ENCODE results near the gene AGO1.

Gene AGO1

DNA sequence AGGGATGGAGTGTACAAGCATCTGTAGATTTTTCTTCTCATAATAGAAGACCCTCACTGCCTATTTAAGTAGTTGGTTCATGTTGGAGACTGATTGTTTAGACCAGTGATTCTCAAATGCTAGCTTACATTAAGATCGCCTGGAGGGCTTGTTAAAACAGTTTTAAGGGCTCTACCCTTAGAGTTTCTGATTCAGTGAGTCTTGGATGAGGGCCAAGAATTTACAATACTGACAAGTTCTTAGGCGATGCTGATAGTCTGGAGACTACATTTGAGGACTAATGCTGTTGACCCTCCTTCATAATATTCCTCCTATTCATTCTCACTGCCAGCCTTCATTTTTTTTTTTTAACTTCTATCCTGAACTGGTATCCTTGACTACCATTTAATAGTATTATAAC is 32.7 kb downstream of the AGO1 start:
- Mint-ChIP-seq H3K36me3 (peaks cover 50% of the 10 kb centered on the region), H3K27ac (no peak overlapping the region), H3K27me3 (no peaks in the 10 kb centered on the region), H3K9me3 (no peaks in the 10 kb centered on the region), H3K4me1 (no peaks in the 10 kb centered on the region), H3K4me3 (no peak overlapping the region)
- DNase-seq (ENCODE audit: low spot score in 2 of 2): no peak
- ATAC-seq (ENCODE audit: low read depth): no peak

DNA sequence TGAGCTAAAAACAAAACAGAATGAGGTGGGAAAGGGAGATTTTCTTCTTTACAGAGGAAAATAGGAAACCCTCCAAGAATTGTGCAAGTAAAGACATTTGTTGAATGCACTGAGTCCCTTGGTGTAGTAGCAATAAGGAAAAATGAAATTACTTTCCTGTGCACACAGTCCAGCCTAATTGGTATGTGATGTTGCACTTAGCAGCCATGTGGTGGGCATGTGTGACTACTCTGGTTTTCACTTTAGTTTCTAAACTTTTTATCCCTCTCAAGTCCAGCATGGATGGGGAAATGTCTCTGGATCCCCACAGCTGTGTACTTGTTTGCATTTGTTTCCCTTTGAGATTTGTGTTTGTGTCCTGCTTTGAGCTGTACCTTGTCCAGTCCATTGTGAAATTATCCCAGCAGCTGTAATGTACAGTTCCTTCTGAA is 40.8 kb downstream of the AGO1 start:
- Mint-ChIP-seq H3K27ac (no peak overlapping the region), H3K27me3 (no peaks in the 10 kb centered on the region), H3K4me3 (no peak overlapping the region), H3K9me3 (no peaks in the 10 kb centered on the region), H3K4me1 (peaks cover 10% of the 10 kb centered on the region), H3K36me3 (peaks cover 11% of the 10 kb centered on the region)
- no peak for DNase-seq (ENCODE audit: low spot score in 2 of 2)
- ATAC-seq (ENCODE audit: low read depth): no peak

DNA sequence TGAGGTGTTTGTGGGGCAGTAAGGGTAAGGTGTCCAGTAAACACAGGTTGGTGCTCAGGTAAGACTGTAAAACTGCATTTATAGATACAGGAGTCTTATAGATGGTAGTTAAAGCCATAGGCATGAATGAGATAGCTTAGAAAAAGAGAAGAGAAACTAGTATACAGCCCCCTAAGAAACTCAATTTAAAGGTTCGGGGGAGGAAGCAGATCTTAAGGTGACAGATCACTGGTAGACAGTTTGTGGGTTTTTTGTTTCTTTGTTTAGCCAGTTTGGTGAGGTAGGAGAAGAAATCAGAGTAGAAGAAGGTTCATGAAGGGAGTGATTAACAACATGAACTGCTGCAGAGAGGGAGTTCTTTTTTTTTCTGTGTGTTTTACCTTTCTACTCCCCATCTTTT is 41.8 kb downstream of the AGO1 start:
- ATAC-seq (ENCODE audit: low read depth): peak; percentile 59
- H3K27ac Mint-ChIP-seq: peak overlapping the region; percentile 56
- no peak overlapping the region for H3K4me3 Mint-ChIP-seq
- no peak for DNase-seq (ENCODE audit: low spot score in 2 of 2)
- peaks cover 10% of the 10 kb centered on the region for H3K4me1 Mint-ChIP-seq
- H3K9me3 Mint-ChIP-seq: no peaks in the 10 kb centered on the region
- peaks cover 8% of the 10 kb centered on the region for H3K36me3 Mint-ChIP-seq
- no peaks in the 10 kb centered on the region for H3K27me3 Mint-ChIP-seq

DNA sequence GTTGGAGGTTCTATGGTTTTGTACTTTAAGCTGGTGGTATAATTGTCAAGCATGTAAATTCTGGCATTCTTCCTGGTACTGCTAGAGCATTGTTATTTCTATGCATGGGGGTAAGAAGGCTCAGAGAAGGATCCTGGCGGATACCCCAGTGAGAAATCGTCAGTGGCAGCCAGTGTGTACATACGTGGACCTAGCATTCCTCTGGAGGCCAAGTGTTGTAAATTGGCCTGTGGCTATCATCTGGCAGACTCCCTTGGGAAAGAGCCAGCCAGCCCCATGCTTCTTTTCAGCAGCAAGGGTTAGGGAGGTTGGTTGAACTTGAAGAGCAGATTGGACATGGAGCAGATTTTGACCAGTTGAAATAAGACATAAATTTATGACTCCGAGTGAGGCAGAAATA is 42.7 kb downstream of the AGO1 start:
- Mint-ChIP-seq H3K27me3 (no peaks in the 10 kb centered on the region), H3K9me3 (no peaks in the 10 kb centered on the region), H3K4me3 (no peak overlapping the region), H3K36me3 (peaks cover 5% of the 10 kb centered on the region), H3K27ac (no peak overlapping the region), H3K4me1 (peaks cover 13% of the 10 kb centered on the region)
- DNase-seq (ENCODE audit: low spot score in 2 of 2) (no peak), ATAC-seq (ENCODE audit: low read depth) (no peak)

DNA sequence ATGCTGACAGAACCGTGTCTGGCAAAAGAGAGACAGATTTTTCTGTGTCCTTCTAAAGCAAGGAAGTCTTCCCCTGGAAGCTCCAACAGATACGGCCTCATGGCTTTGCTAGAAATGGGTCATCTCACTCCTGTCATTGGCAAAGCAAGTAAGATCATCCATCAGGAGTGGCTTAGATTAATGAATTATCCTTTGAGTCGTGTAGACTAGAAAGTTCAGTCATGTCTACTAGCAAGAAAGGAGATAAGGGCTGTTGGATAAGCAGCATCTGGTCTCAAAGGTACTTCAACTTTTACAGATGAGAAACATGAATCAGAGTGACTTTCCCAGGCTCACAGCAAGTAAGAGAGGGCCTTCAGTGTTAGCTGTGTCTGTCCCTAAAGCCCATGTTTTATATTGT is 44.5 kb downstream of the AGO1 start:
- H3K4me3 Mint-ChIP-seq: no peak overlapping the region
- no peaks in the 10 kb centered on the region for H3K9me3 Mint-ChIP-seq
- ATAC-seq (ENCODE audit: low read depth): no peak
- no peaks in the 10 kb centered on the region for H3K27me3 Mint-ChIP-seq
- H3K4me1 Mint-ChIP-seq: peaks cover 17% of the 10 kb centered on the region
- peaks cover under 1% of the 10 kb centered on the region for H3K36me3 Mint-ChIP-seq
- no peak overlapping the region for H3K27ac Mint-ChIP-seq
- no peak for DNase-seq (ENCODE audit: low spot score in 2 of 2)

DNA sequence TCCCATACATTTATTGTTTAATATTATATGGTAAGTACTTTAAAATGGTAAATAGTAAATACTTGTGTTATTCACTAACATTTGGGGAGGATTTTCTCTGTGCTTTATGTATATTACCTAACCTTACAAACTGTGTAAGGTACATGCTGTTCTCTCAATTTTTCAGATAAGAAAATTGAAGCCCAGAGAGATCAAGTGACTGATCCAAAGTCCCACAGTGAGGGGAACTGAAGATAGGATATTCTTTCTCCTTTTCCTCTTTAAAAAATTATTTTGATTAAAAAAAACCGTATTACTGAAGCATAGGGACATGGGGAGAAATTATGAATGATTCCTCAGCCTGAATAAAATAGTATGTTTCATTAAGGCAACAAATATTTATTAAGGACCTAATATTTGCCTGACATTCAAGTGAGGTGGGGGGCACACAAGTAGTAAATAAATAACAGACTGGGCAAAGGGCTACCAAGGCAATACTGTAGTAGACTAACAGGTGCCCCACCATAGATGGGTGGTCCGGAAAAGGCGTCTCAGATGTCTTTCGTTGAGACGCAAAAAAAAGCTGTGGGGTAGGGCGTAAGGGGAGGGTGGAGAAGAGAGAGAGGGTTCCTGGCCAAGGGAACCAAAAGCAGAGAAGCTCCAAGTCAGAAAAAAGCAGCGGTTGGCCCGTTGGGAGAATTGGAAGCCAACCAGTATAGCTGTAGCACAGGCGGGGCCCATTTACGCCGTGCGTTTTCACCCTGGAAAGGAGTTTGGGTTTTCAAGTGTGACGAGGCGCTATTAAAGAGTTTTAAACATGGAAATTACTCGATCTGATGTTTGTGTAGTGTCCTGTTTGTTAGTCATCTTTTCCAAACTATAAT is 47.0 kb downstream of the AGO1 start:
- peak overlapping the region; percentile 86 for H3K4me3 Mint-ChIP-seq
- ATAC-seq (ENCODE audit: low read depth) (peak; percentile 6), DNase-seq (ENCODE audit: low spot score in 2 of 2) (peak; percentile 12 to 16)
- no peaks in the 10 kb centered on the region for H3K27me3 Mint-ChIP-seq
- no peaks in the 10 kb centered on the region for H3K36me3 Mint-ChIP-seq
- peak overlapping the region; percentile 95 for H3K27ac Mint-ChIP-seq
- peaks cover 10% of the 10 kb centered on the region for H3K4me1 Mint-ChIP-seq
- no peaks in the 10 kb centered on the region for H3K9me3 Mint-ChIP-seq

DNA sequence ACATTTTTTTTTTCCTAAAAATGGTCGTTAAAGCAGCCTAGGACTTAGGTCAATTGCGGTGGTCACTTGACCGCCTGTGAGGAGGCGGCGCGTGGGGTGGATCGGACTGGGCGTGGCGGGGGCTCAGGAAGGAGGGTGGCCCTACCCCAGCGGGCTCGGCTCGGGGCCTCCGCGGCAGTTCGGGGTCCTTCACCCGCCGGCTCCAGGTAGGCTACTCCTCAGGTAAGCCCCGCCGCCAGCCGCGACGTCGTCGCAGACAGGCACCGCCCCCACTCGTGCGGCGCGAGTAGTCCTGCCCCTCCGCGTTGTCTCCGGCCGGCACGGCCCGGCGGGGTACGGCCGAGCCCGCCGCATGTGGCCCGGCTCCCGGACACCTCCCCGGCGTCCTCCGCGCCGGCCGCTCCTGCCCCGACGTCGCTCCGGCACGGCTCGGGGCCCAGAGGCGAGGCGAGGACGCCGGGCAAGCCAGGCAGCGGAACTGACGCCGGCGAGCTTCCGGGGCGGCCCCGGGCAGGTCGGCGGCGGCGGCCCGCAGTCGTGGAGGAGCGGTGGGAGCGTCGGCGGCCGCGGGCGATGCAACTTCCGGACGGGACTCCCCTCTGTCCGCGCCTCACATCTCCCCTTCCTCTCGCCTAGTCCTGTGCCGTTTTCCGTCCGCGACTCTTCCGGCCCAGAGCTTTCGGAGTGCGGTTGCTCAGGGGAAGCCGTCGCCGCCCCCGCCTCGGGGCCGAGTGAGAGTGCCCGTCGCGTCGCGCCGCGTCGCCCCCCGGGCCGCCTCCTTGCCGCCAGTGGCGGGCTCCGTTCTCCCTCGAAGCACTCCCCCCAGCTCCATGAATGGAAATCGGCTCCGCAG is 47.8 kb downstream of the AGO1 start, which contains the start of gene AGO3:
Gene AGO3 (plus strand): TSS at position 513 of the 853 bp plus-strand sequence. CDS start 322 bp downstream, at position 835.
- ATAC-seq (ENCODE audit: low read depth) (peak; percentile 85), DNase-seq (ENCODE audit: low spot score in 2 of 2) (peak; percentile 80 to 84)
- Mint-ChIP-seq H3K36me3 (no peaks in the 10 kb centered on the region), H3K9me3 (no peaks in the 10 kb centered on the region), H3K27me3 (no peaks in the 10 kb centered on the region), H3K4me1 (peaks cover 9% of the 10 kb centered on the region), H3K27ac (peak within 1 kb of the TSS; percentile 95), H3K4me3 (peak within 1 kb of the TSS; percentile 90)

DNA sequence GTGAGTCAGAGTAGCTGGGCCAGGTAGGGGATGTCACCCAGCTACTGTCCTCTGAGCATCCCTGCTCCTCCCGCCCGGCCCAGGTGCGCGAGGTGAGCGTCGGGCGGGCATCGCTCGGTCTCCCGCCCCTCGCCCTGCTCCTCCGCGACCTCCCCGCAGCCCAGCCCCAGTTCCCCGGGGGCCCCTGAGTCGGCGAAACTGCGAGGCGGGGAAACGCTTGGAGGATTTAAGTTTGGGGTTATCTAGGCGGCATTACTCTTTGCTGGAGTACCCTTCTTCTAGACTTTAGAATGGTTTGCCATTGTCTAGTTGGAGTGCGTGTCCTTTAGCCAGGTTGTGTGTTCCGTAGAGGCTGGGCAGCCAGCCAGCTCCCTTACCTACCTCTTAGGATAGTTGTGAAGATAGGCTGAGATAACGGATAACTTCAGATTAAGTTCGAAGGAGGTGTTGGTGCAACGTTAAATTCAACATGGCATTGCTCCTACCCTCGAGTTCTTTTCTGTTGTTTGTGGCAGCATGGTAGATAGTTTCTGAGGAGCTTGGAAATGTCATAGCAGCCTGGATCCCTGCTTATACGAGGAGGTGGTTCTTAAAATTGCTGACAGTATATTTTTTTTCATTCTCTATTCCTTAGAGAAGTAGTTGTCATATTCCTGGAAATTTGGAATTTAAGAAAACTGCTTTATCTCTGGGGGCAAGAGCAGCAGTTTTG is 48.6 kb downstream of the AGO1 start:
- DNase-seq (ENCODE audit: low spot score in 2 of 2) (no peak), ATAC-seq (ENCODE audit: low read depth) (peak; percentile 19)
- Mint-ChIP-seq H3K27me3 (no peaks in the 10 kb centered on the region), H3K36me3 (no peaks in the 10 kb centered on the region), H3K4me3 (peak overlapping the region; percentile 90), H3K9me3 (no peaks in the 10 kb centered on the region), H3K4me1 (peaks cover 9% of the 10 kb centered on the region), H3K27ac (peak overlapping the region; percentile 95)

DNA sequence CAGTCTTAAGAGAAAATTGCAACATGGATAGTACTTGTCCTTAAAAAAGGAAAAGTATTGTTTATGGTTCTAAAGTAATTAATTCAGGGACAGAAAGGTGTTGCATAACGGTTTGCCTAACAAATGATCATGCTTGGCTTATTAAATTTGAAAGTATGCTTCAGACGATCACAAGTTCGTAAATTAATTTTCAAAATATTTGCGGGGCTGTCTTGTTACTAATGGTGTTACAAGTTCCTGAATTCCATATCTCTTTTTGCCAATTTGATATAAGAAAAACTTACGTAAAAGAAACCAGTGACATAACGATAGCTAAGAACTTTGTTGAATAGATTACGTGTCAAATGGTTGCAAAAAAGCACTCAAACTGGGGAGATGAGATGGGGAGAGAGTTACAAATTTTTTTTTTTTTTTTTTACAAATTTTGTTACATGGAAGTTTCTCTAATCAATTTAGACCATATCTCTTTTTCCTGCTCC is 49.2 kb downstream of the AGO1 start:
- H3K36me3 Mint-ChIP-seq: no peaks in the 10 kb centered on the region
- H3K27ac Mint-ChIP-seq: no peak overlapping the region
- no peaks in the 10 kb centered on the region for H3K9me3 Mint-ChIP-seq
- H3K4me3 Mint-ChIP-seq: peak overlapping the region; percentile 90
- peaks cover 9% of the 10 kb centered on the region for H3K4me1 Mint-ChIP-seq
- ATAC-seq (ENCODE audit: low read depth) (no peak), DNase-seq (ENCODE audit: low spot score in 2 of 2) (no peak)
- H3K27me3 Mint-ChIP-seq: no peaks in the 10 kb centered on the region

DNA sequence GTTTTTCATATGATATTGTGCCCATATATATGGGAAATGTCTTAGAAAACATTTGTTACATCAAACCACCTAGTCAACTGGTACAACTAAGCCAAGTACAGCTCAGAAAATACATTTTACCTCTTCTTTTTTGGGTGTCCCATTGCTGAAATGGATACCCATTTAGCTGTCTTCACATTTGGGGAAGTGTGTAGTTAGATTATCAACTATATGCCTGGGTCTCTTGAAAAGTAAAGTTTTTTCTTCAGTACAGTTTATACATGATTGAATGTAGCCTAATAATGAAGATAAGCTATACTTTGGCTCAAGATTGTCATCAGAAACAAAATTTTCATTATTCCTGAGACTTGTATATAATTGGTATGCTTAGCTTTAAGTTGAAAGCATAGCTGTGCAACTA is 49.9 kb downstream of the AGO1 start:
- ATAC-seq (ENCODE audit: low read depth) (no peak), DNase-seq (ENCODE audit: low spot score in 2 of 2) (no peak)
- Mint-ChIP-seq H3K4me3 (peak overlapping the region; percentile 11), H3K27me3 (no peaks in the 10 kb centered on the region), H3K9me3 (no peaks in the 10 kb centered on the region), H3K27ac (no peak overlapping the region), H3K36me3 (no peaks in the 10 kb centered on the region), H3K4me1 (peaks cover 9% of the 10 kb centered on the region)

DNA sequence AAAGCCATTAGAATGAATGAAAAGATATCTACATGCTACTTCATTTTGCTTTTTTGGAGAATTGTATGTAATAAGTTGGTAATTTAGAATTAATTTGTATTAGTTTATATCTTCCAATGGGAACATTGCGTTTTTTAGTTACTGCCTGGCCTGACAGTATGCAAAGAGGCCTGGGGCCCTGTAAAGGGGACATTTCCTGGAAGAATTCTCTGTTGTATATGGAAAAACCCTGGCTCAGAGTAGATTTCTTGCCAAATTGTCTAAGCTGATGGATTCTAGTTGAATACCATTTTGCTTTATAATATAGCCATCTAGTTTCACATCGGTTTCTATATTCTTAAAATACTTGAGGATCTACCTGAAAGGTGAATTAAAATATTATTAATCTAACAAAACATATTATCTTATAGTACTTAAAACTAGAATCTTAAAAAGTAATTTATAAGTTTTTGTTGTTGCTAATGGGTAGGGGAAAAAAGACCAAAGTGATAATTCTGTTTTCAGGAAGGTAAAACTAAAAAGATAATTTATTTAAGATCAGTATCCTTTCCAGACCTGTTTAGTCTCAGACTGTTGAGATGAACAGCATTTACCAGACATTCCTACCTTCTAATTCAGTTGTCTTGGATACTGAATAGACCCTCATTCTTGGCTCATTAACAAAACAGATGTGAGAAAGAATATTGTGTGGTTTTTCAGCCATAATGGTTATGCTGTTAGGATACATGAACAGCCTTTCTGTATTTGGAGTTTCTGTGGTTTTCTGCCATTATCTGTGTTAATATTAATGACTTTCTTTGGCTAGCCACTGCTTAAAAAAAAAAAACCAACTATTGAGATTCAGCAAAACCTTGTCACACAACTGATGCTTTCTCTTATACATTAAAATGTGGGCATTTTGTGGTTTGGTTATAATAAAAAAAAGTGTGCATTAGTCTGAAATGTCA is 52.7 kb downstream of the AGO1 start:
- Mint-ChIP-seq H3K27ac (no peak overlapping the region), H3K9me3 (no peaks in the 10 kb centered on the region), H3K36me3 (peaks cover under 1% of the 10 kb centered on the region), H3K4me3 (no peak overlapping the region), H3K27me3 (no peaks in the 10 kb centered on the region), H3K4me1 (peaks cover 10% of the 10 kb centered on the region)
- DNase-seq (ENCODE audit: low spot score in 2 of 2) (no peak), ATAC-seq (ENCODE audit: low read depth) (no peak)

DNA sequence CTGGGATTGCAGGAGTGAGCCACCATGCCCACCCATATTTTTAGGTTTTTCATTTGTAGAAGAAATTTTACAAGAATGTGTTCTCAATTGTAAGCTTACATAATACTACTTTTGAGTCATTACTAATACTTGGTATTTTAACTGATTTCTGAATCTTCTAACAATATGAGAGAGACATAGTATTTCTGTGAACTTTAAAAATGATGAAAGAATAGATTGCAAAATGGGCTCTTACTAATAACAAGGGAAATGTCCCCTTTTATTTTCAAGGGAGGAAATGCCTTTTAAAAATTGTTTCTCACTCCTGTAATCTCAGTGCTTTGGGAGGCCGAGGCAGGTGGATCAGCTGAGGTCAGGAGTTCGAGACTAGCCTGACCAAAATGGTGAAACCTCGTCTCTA is 53.8 kb downstream of the AGO1 start:
- Mint-ChIP-seq H3K27me3 (no peaks in the 10 kb centered on the region), H3K36me3 (peaks cover 5% of the 10 kb centered on the region), H3K4me3 (no peak overlapping the region), H3K9me3 (no peaks in the 10 kb centered on the region), H3K4me1 (peaks cover 11% of the 10 kb centered on the region), H3K27ac (no peak overlapping the region)
- no peak for DNase-seq (ENCODE audit: low spot score in 2 of 2)
- no peak for ATAC-seq (ENCODE audit: low read depth)

DNA sequence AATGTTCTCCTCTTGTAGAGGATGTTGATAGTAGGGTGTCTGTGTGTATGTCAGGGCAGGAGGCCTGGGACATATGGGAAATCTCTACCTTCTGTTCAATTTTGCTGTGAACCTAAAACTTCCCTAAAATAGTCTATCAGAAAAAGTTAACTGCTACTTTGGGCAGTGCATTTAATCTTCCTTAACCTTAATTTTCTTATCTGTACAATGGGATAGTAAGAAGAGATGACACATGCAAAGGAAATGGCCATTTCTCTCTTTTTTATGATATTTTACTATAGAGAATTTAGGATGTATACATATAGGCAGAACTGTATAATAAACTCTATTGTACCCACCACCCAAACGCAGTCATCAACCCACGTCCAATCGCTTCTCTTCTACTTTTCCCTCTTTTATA is 56.5 kb downstream of the AGO1 start:
- H3K4me3 Mint-ChIP-seq: no peak overlapping the region
- ATAC-seq (ENCODE audit: low read depth) (no peak), DNase-seq (ENCODE audit: low spot score in 2 of 2) (no peak)
- peaks cover 5% of the 10 kb centered on the region for H3K36me3 Mint-ChIP-seq
- H3K27me3 Mint-ChIP-seq: no peaks in the 10 kb centered on the region
- no peak overlapping the region for H3K27ac Mint-ChIP-seq
- peaks cover 16% of the 10 kb centered on the region for H3K4me1 Mint-ChIP-seq
- no peaks in the 10 kb centered on the region for H3K9me3 Mint-ChIP-seq
